HG03520 (cell line): ENCODE data around the gene DRGX.

Source experiments
- ATAC-seq: cut with Tn5 transposase; IDR thresholded peaks from one replicate; pipeline ENCODE4 v1.9.1; 2021; ENCODE audit warnings: mild to moderate bottlenecking, moderate library complexity; ENCODE audit not compliant: unreplicated experiment

The DRGX gene

GRCh38 chr10:49383853-49384252 lies 12.0 kb downstream of the DRGX start:
- ATAC-seq, result no peak

GRCh38 chr10:49382826-49383225 lies 13.1 kb downstream of the DRGX start:
- no peak for ATAC-seq

- no peak for ATAC-seq
Observed at GRCh38 chr10:49382226-49382625, 13.7 kb downstream of the DRGX start.

- no peak for ATAC-seq
Observed at GRCh38 chr10:49381111-49381900, 14.6 kb downstream of the DRGX start.

- ATAC-seq, result no peak
Observed at GRCh38 chr10:49379596-49380410, 16.1 kb downstream of the DRGX start.

GRCh38 chr10:49377256-49377655 lies 18.6 kb downstream of the DRGX start:
- ATAC-seq, result no peak

GRCh38 chr10:49375611-49376010 lies 20.3 kb downstream of the DRGX start:
- no peak for ATAC-seq

GRCh38 chr10:49374740-49375139 lies 21.1 kb downstream of the DRGX start:
- no peak for ATAC-seq

- no peak for ATAC-seq
Observed at GRCh38 chr10:49373361-49373760, 22.5 kb downstream of the DRGX start.

- ATAC-seq, result no peak
Observed at GRCh38 chr10:49371967-49372366, 23.9 kb downstream of the DRGX start.

- no peak for ATAC-seq
Observed at GRCh38 chr10:49370326-49371100, 25.4 kb downstream of the DRGX start.

GRCh38 chr10:49369216-49370162 lies 26.4 kb downstream of the DRGX start:
- no peak for ATAC-seq

GRCh38 chr10:49368256-49368655 lies 27.6 kb downstream of the DRGX start:
- no peak for ATAC-seq

- ATAC-seq, result no peak
Observed at GRCh38 chr10:49367600-49367999, 28.3 kb downstream of the DRGX start.

- no peak for ATAC-seq
Observed at GRCh38 chr10:49366460-49366859, 29.4 kb downstream of the DRGX start.

GRCh38 chr10:49365675-49366415 lies 30.0 kb downstream of the DRGX start:
- ATAC-seq, result no peak

GRCh38 chr10:49365275-49365674 lies 30.6 kb downstream of the DRGX start:
- no peak for ATAC-seq

GRCh38 chr10:49364747-49365146 lies 31.1 kb downstream of the DRGX start:
- no peak for ATAC-seq

- ATAC-seq, result no peak
Observed at GRCh38 chr10:49364051-49364450, 31.8 kb downstream of the DRGX start.
